ENCODE results near the gene PRRT2.

DNA sequence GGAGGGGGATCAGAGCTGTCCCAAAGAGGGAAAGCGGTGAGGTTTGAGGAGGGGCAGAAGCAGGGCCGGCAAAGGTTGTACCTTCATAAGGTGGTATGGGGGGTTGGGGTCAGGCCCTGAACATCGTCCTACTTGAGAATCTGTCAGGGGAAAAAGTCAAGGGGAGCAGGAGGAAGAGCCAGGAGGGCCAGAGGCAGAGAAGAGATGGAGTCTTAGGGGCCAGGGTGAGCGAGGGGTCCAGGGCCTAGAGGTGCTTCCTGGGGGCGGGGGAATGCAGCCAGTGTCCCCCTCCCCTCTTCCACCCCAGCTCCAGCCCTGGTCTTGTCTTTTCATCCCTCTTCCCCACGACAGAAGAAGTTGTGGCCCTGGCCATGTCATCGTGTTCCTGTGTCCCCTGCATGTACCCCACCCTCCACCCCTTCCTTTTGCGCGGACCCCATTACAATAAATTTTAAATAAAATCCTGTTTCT is 1.3 kb upstream of the PRRT2 start:
- no peak for TF ChIP-seq SPI1 (IDR thresholded peaks at IDR 0.05; ENCODE audit: low read depth, low read length)
- TF ChIP-seq TAF1 (IDR thresholded peaks at IDR 0.05; ENCODE audit: low read depth, low read length): no peak
